Lower lobe of right lung (tissue), 2 donors: ENCODE data around the gene TRERF1. TPM values are rescaled to one million over a fixed set of nuclear protein-coding genes. Genes with fewer than 3 reads are reported as not detected.

Experiments used
- ATAC-seq, 2 donors: fragments of 200-7000 bp; cut with Tn5 transposase; one replicate each; pipeline ENCODE4 v1.9.1; 2020 to 2022; ENCODE audit warnings: mild to moderate bottlenecking in 2 of 2, moderate library complexity in 2 of 2
- DNase-seq: peaks from one replicate; pipeline ENCODE4 v3.0.0-alpha.2; 2020
- H3K27ac ChIP-seq: fragments of 200-600 bp; one replicate; pipeline ENCODE4 v1.8.0; 2022
- H3K27me3 ChIP-seq: fragments of 200-600 bp; one replicate; pipeline ENCODE4 v1.8.0; 2022; ENCODE audit warnings: low read depth
- H3K36me3 ChIP-seq: fragments of 200-600 bp; one replicate; pipeline ENCODE4 v1.8.0; 2022; ENCODE audit warnings: mild to moderate bottlenecking
- H3K4me1 ChIP-seq: fragments of 200-600 bp; one replicate; pipeline ENCODE4 v1.8.0; 2022
- H3K4me3 ChIP-seq: fragments of 200-600 bp; one replicate; pipeline ENCODE4 v1.8.0; 2022; ENCODE audit warnings: mild to moderate bottlenecking
- H3K9me3 ChIP-seq: fragments of 200-600 bp; one replicate; pipeline ENCODE4 v1.8.0; 2022
- intact Hi-C: fragments of 100-400 bp; cut with DNase I; formaldehyde crosslinking; loops from one replicate; pipeline ENCODE4 v1.11.0; 2022
- total RNA-seq: library from RNA; stranded (reverse); fragmentation: NEBNext Ultra II Directional; extraction: Animal tissue kit (Norgen Biotek cat#: 25700); gene quantifications from one replicate; pipeline ENCODE4 v1.2.1, GENCODE V29; 2021
- TF ChIP-seq, protein P1 (sequence below): fragments of 200-600 bp; IDR thresholded peaks from one replicate; pipeline ENCODE4 v1.8.0; 2022; ENCODE audit warnings: antibody characterized with exemption, mild to moderate bottlenecking
- donor health status: DM: no; HTN: yes; CAD: no; lungs with severe emphysema.

TRERF1 gene
- total RNA-seq, 1 donor from 2014 or later, result 5.6 TPM

- H3K4me1 ChIP-seq, result no peaks in the 10 kb centered on the region
- no peak overlapping the region for H3K4me3 ChIP-seq
- peaks cover 25% of the 10 kb centered on the region for H3K36me3 ChIP-seq
- TF ChIP-seq, protein P1, sequence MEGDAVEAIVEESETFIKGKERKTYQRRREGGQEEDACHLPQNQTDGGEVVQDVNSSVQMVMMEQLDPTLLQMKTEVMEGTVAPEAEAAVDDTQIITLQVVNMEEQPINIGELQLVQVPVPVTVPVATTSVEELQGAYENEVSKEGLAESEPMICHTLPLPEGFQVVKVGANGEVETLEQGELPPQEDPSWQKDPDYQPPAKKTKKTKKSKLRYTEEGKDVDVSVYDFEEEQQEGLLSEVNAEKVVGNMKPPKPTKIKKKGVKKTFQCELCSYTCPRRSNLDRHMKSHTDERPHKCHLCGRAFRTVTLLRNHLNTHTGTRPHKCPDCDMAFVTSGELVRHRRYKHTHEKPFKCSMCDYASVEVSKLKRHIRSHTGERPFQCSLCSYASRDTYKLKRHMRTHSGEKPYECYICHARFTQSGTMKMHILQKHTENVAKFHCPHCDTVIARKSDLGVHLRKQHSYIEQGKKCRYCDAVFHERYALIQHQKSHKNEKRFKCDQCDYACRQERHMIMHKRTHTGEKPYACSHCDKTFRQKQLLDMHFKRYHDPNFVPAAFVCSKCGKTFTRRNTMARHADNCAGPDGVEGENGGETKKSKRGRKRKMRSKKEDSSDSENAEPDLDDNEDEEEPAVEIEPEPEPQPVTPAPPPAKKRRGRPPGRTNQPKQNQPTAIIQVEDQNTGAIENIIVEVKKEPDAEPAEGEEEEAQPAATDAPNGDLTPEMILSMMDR, result no peak
- intact Hi-C loops, result no loop called here
- H3K27ac ChIP-seq, result no peak overlapping the region
- H3K9me3 ChIP-seq, result no peaks in the 10 kb centered on the region
- no peaks in the 10 kb centered on the region for H3K27me3 ChIP-seq
- DNase-seq, result no peak
- no peak for ATAC-seq
Measured at GRCh38 chr6:42201382-42201781, 250.3 kb downstream of the TRERF1 start.

DNA sequence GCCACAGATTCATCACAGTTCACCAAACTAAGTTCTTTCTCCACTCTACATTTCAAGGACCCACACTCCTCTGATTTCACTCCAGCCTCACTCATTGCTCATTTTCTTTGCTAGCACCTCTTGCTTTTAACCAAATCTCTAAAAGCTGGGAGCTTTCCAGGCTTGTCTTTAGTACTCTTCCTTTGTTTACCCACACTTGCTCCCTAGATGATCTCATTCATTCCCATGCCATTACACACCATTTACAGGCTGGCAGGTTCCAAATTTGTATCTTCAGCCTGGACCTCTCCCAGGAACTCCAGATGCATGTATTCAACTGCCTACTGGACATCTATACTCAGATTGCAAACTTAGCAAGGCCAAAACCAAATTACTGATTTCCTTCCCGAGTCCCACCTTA is 251.7 kb downstream of the TRERF1 start:
- Histone ChIP-seq H3K27ac (no peak overlapping the region), H3K4me3 (no peak overlapping the region), H3K36me3 (peaks cover 12% of the 10 kb centered on the region), H3K9me3 (no peaks in the 10 kb centered on the region), H3K4me1 (no peaks in the 10 kb centered on the region), H3K27me3 (no peaks in the 10 kb centered on the region)
- peak; percentile 34 to 57 for ATAC-seq
- DNase-seq, result no peak
- intact Hi-C loops, result no loop called here
- TF ChIP-seq, protein P1, result no peak

DNA sequence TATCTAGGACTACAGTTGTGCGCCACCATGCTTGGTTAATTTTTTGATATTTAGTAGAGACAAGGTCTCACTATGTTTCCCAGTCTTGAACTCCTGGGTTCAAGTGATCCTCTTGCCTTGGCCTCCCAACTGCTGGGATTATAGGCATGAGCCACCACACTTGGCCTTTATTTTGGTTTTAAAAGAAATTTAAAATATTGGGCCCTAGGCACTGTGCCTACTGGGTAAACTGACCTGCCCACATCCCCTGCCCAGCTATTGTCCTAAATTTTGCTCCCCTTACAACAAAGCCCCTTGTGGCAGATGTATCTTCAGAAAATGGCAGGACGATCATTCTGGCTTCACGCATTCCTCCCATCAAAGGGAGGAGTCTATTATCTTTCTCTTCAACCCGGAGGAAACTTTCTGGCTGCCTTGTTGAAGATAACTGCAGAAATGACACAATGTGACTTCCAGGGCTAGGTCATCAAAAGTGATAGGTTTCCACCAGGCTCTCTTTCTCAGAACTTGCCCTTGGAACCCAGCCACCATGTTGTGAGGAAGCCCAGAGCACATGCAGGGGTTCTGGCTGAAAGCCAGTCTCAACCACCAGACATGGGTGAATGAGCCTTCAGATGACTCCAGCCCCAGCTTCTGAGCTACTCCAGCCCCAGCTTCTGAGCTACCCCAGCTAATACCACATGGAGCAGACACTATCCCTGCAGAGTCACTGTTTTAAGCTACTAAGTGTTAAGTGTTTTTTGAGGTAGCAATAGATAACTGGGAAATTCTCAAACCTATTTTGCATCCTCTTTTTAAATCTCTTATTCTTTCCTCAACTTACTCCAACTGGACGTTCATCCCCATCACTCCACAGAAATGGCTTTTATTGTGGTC is 252.4 kb downstream of the TRERF1 start:
- no peak for DNase-seq
- Histone ChIP-seq H3K4me1 (no peaks in the 10 kb centered on the region), H3K36me3 (peaks cover 5% of the 10 kb centered on the region), H3K4me3 (no peak overlapping the region), H3K27ac (no peak overlapping the region), H3K27me3 (no peaks in the 10 kb centered on the region), H3K9me3 (no peaks in the 10 kb centered on the region)
- intact Hi-C loops, result no loop called here
- TF ChIP-seq, protein P1, result no peak
- ATAC-seq, result no peak

DNA sequence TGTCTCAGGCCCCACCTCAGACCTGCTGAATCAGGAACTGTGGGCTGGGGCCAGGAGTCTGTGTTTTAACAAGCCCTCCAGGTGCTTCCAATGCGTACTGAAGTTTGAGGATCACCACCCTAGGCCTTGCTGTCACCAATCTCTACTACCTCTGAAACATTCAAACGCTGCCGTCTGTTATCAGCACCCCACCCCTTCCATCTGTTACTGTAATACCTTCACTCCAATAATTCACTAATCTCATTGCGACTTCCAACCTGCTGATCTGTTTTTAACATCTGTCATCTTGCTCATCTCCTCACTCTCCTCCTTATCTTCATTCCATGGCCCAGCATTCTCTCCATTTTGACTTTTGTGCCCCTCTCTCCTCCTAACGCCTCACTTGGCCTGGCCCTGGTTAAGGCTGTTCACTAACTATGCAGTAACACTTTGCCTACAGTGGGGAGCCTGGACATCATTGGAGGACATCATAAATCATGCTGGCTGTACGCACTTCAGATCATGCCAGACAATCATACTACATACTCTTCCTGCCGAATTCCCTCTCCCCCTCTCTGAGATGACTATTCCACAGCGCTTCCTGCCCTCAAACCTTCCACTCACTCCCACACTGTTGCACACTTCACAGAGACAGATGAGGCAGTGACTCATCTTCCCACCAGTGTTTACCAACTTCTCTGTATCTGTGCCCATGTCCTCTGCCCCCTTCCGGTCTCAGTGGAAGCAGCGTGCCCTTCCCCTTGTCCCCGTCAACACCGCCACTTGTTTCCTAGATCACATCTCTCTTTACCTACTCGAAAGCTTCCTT is 254.0 kb downstream of the TRERF1 start:
- Histone ChIP-seq H3K4me1 (no peaks in the 10 kb centered on the region), H3K36me3 (no peaks in the 10 kb centered on the region), H3K4me3 (no peak overlapping the region), H3K9me3 (no peaks in the 10 kb centered on the region), H3K27me3 (no peaks in the 10 kb centered on the region), H3K27ac (no peak overlapping the region)
- no peak for DNase-seq
- TF ChIP-seq, protein P1, result no peak
- intact Hi-C loops, result no loop called here
- peak; percentile 41 to 43 for ATAC-seq

DNA sequence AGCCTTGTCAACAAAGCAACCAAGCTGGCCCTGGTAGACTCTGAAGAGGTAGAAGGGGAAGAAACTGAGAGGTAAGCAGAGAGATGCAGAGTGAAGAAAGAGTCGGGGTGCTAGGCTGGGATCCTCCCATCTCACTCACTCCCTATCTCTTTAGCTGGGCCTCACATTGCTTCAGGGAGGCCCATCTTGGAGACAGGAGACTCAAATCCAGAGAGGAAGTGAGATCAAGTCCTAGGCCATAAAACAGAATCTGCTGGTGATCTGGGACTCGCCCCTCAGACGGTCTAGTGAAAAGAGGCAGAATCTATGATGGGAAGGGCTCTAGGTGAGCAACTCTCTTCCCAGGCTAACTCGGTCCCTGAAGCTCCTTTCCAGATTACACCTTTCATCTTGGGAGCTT is 256.3 kb downstream of the TRERF1 start:
- no peaks in the 10 kb centered on the region for H3K4me1 ChIP-seq
- TF ChIP-seq, protein P1, result no peak
- no peaks in the 10 kb centered on the region for H3K27me3 ChIP-seq
- no peaks in the 10 kb centered on the region for H3K9me3 ChIP-seq
- no peak for DNase-seq
- intact Hi-C loops, result no loop called here
- no peak for ATAC-seq
- H3K4me3 ChIP-seq, result no peak overlapping the region
- H3K36me3 ChIP-seq, result no peaks in the 10 kb centered on the region
- H3K27ac ChIP-seq, result no peak overlapping the region
